Activated B cell treated with CpG ODN at 0.5 μM for 24 hours (primary cell): ENCODE data around the gene PDLIM3. TPM values are rescaled to one million over a fixed set of nuclear protein-coding genes. Genes with fewer than 3 reads are reported as not detected.

ENCODE experiments used
- ATAC-seq: fragments of 200-7000 bp; cut with Tn5 transposase; one replicate; pipeline ENCODE4 v1.10.0; 2021; ENCODE audit warnings: low read depth, mild to moderate bottlenecking, moderate library complexity
- CTCF ChIA-PET: fragments of 350-600 bp; sonication (Branson Sonifier 250); formaldehyde crosslinking; loops from one replicate; lab custom pipeline; 2021; ENCODE audit warnings: antibody characterized with exemption; lab: Charles Lee
- POLR2A ChIA-PET: fragments of 350-600 bp; sonication (Branson Sonifier 250); formaldehyde crosslinking; loops from one replicate; lab custom pipeline; 2021; ENCODE audit warnings: antibody characterized with exemption; lab: Charles Lee
- DNase-seq: peaks from one replicate; pipeline ENCODE4 v3.0.0; 2022
- H3K27ac Mint-ChIP-seq: one replicate; pipeline ENCODE4 v1.8.0; 2020; ENCODE audit warnings: mixed read lengths
- H3K27me3 Mint-ChIP-seq: one replicate; pipeline ENCODE4 v1.8.0; 2021; ENCODE audit warnings: mixed read lengths
- H3K36me3 Mint-ChIP-seq: one replicate; pipeline ENCODE4 v1.8.0; 2021; ENCODE audit warnings: low read depth, mixed read lengths
- H3K4me1 Mint-ChIP-seq: one replicate; pipeline ENCODE4 v1.8.0; 2021; ENCODE audit warnings: mixed read lengths
- H3K4me3 Mint-ChIP-seq: one replicate; pipeline ENCODE4 v1.8.0; 2020; ENCODE audit warnings: mild to moderate bottlenecking, mixed read lengths
- H3K9me3 Mint-ChIP-seq: one replicate; pipeline ENCODE4 v1.8.0; 2020; ENCODE audit warnings: mixed read lengths
- CTCF ChIP-seq: fragments of 200-600 bp; IDR thresholded peaks from one replicate; pipeline ENCODE4 v1.8.0; 2022; ENCODE audit warnings: antibody characterized with exemption, mild to moderate bottlenecking
- intact Hi-C: fragments of 100-400 bp; cut with micrococcal nuclease; formaldehyde crosslinking; loops from one replicate; pipeline ENCODE4 v1.15.1; 2024
- total RNA-seq: library from RNA; stranded (reverse); gene quantifications from 2 replicates; pipeline ENCODE4 v1.2.3, GENCODE V29; 2022

The PDLIM3 gene
- total RNA-seq, 1 donor from 2014 or later: 0.20 TPM

- DNase-seq (peak; percentile 87), ATAC-seq (peak; percentile 95)
- TF ChIP-seq CTCF: no peak
- peak within 1 kb of the TSS; percentile 88 for H3K4me3 Mint-ChIP-seq
- H3K27me3 Mint-ChIP-seq: no peaks in the 10 kb centered on the region
- H3K27ac Mint-ChIP-seq: peak within 1 kb of the TSS; percentile 80
- intact Hi-C loops: loop anchor here (1.0 to 5.0 kb wide), 14 partner anchors 46 to 1813 kb away; partner anchors contain the start of genes ACSL1, ANKRD37, CASP3 and CENPU
- CTCF ChIA-PET: interaction anchor here (0.7 to 3.3 kb wide), 2 partner anchors 116 to 126 kb away, joined by 3 to 21 read pairs; no protein-coding TSS in a partner anchor
- peaks cover 18% of the 10 kb centered on the region for H3K4me1 Mint-ChIP-seq
- POLR2A ChIA-PET: interaction anchor here (1.5 to 2.3 kb wide), 3 partner anchors 46 to 126 kb away, joined by 3 to 12 read pairs (median 6); partner anchors contain the start of gene UFSP2
- no peaks in the 10 kb centered on the region for H3K9me3 Mint-ChIP-seq
- H3K36me3 Mint-ChIP-seq: peaks cover 2% of the 10 kb centered on the region
These were observed 63.8 kb downstream of the PDLIM3 start, which contains the start of gene CCDC110 for GRCh38 chr4:185471235-185472102. CCDC110 (minus strand) TSS chr4:185471733; CDS start chr4:185471683, 50 bp downstream.

- CTCF ChIA-PET: no interaction called here
- DNase-seq (peak; percentile 47), ATAC-seq (peak; percentile 6)
- Mint-ChIP-seq H3K4me1 (peaks cover 18% of the 10 kb centered on the region), H3K4me3 (peak overlapping the region; percentile 86), H3K9me3 (no peaks in the 10 kb centered on the region), H3K36me3 (peaks cover 2% of the 10 kb centered on the region), H3K27me3 (no peaks in the 10 kb centered on the region), H3K27ac (peak overlapping the region; percentile 70)
- no peak for TF ChIP-seq CTCF
- intact Hi-C loops: loop anchor here (1.0 to 5.0 kb wide), 14 partner anchors 45 to 1812 kb away; partner anchors contain the start of genes ACSL1, ANKRD37, CASP3 and CENPU
- POLR2A ChIA-PET: interaction anchor here (1.6 kb wide), 1 partner anchor 45 kb away, joined by 5 read pairs; the partner anchor contains the start of gene UFSP2
These were observed 64.7 kb downstream of the PDLIM3 start for GRCh38 chr4:185470501-185471195.

- Mint-ChIP-seq H3K36me3 (peaks cover 2% of the 10 kb centered on the region), H3K4me3 (no peak overlapping the region), H3K27ac (peak overlapping the region; percentile 26), H3K9me3 (no peaks in the 10 kb centered on the region), H3K4me1 (peaks cover 18% of the 10 kb centered on the region), H3K27me3 (no peaks in the 10 kb centered on the region)
- POLR2A ChIA-PET: interaction anchor here (0.5 to 1.6 kb wide), 2 partner anchors 44 to 65 kb away, joined by 4 to 5 read pairs; partner anchors contain the start of gene UFSP2
- intact Hi-C loops: loop anchor here (2.0 to 5.0 kb wide), 4 partner anchors 568 to 1811 kb away; partner anchors contain the start of genes ACSL1, CYP4V2, RWDD4 and TRAPPC11
- CTCF ChIA-PET: interaction anchor here (1.3 kb wide), 1 partner anchor 128 kb away, joined by 5 read pairs; no protein-coding TSS in a partner anchor
- ATAC-seq (no peak), DNase-seq (no peak)
- no peak for TF ChIP-seq CTCF
These were observed 65.6 kb downstream of the PDLIM3 start for GRCh38 chr4:185469580-185470154.

GRCh38 chr4:185468999-185469398 lies 66.3 kb downstream of the PDLIM3 start:
- Mint-ChIP-seq H3K9me3 (no peaks in the 10 kb centered on the region), H3K36me3 (peaks cover 2% of the 10 kb centered on the region), H3K4me3 (no peak overlapping the region), H3K4me1 (peaks cover 18% of the 10 kb centered on the region), H3K27me3 (no peaks in the 10 kb centered on the region), H3K27ac (no peak overlapping the region)
- no peak for DNase-seq
- intact Hi-C loops: no loop called here
- no peak for TF ChIP-seq CTCF
- ChIA-PET CTCF (interaction anchor here (1.3 kb wide), 1 partner anchor 129 kb away, joined by 5 read pairs; no protein-coding TSS in a partner anchor), POLR2A (interaction anchor here (1.6 kb wide), 1 partner anchor 43 kb away, joined by 5 read pairs; the partner anchor contains the start of gene UFSP2)
- no peak for ATAC-seq
